Lower leg skin (tissue), 3 donors: ENCODE measurements around the gene MRPL9.

Experiments
- POLR2A ChIP-seq, 2 donors: fragments of 450-650 bp; IDR thresholded peaks; one replicate each; pipeline ENCODE4 v1.6.1; 2016 to 2017; ENCODE audit warnings: antibody characterized with exemption in 2 of 2, mild to moderate bottlenecking in 1 of 2, moderate library complexity in 1 of 2
- TF ChIP-seq, protein P1 (sequence below), 3 donors: fragments of 450-650 bp; IDR thresholded peaks; one replicate each; pipeline ENCODE4 v1.5.1; 2016; ENCODE audit warnings: antibody characterized with exemption in 3 of 3, mild to moderate bottlenecking in 3 of 3, moderate library complexity in 2 of 3

DNA sequence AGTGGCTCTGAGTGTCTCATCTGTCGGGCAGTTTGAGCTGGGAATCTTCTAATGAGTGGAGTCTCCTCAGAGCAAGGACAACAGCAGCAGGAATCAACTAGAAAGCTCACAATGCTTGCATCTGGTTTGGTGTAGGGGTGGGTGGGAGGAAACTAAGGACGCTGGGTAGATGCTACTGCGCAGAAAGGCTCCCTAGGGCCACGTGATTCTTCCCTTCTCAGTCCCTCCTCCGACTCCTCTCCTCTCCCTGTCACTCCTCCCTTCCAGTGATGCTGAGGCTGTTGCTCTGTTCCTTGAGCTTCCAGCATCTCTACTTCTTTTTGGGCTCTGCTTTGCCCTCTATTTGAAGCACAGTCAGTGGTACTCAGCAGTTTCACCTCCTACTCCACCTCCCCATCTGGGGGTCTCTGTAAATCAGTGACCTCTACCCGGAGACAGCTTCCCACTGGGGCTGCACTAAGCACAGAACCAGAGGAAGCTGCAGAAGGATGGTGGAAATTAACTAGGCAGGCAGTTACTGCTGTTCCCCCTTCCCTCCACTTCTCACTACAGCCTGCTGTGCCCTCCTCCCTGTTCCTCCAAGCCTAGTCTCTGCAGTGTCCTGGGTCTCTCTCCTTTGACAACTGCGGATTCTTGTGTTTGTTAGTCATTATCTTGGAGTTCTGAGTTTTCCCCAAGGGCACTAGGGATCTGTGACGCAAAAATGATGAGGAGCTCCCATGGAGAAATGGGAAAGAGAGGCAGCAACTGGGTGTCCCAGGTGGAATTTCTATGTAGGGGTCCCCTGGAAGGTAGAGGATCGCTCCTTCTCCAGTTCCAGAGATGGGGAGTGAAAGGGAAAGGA lies 36.1 kb upstream of the MRPL9 start:
- TF ChIP-seq POLR2A (IDR thresholded peaks at IDR 0.05) = no peak
- TF ChIP-seq, protein P1, sequence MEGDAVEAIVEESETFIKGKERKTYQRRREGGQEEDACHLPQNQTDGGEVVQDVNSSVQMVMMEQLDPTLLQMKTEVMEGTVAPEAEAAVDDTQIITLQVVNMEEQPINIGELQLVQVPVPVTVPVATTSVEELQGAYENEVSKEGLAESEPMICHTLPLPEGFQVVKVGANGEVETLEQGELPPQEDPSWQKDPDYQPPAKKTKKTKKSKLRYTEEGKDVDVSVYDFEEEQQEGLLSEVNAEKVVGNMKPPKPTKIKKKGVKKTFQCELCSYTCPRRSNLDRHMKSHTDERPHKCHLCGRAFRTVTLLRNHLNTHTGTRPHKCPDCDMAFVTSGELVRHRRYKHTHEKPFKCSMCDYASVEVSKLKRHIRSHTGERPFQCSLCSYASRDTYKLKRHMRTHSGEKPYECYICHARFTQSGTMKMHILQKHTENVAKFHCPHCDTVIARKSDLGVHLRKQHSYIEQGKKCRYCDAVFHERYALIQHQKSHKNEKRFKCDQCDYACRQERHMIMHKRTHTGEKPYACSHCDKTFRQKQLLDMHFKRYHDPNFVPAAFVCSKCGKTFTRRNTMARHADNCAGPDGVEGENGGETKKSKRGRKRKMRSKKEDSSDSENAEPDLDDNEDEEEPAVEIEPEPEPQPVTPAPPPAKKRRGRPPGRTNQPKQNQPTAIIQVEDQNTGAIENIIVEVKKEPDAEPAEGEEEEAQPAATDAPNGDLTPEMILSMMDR (IDR thresholded peaks at IDR 0.05) = no peak
